GM15510 (cell line): ENCODE results near the gene CAMKV.
A peak's percentile ranks its signal among the peaks of the same experiment; 100 is the strongest.

Experiments used
- POLR2A ChIP-seq: IDR thresholded peaks from 3 replicates; pipeline ENCODE4 v1.6.1; 2011; ENCODE audit warnings: borderline replicate concordance; ENCODE audit not compliant: insufficient read length; ENCODE audit errors: extremely low read depth

Gene CAMKV

GRCh38 chr3:49841126-49841696, 28.5 kb downstream of the CAMKV start:
- TF ChIP-seq POLR2A, result no peak

GRCh38 chr3:49840388-49840787, 29.3 kb downstream of the CAMKV start:
- TF ChIP-seq POLR2A, result no peak

- no peak for TF ChIP-seq POLR2A
Measured at GRCh38 chr3:49839193-49839809, 30.4 kb downstream of the CAMKV start.

GRCh38 chr3:49831341-49831740, 38.4 kb downstream of the CAMKV start:
- TF ChIP-seq POLR2A, result no peak

GRCh38 chr3:49826016-49826415, 43.7 kb downstream of the CAMKV start:
- no peak for TF ChIP-seq POLR2A

- peak; percentile 37 for TF ChIP-seq POLR2A
Measured at GRCh38 chr3:49813497-49814174, 56.1 kb downstream of the CAMKV start, which contains the start of gene UBA7. TSS of gene UBA7 (minus strand) at chr3:49813953. CDS start at chr3:49813787, 166 bp downstream.

- TF ChIP-seq POLR2A, result no peak
Measured at GRCh38 chr3:49812916-49813496, 56.7 kb downstream of the CAMKV start.
